HG03097 (cell line): ENCODE data around the gene RDH13.
"Not testable (repeated sequence)": the region's sequence is repeated elsewhere in the genome, so short reads cannot be mapped to it uniquely, and the experiment has no call there.

ENCODE experiments used
- ATAC-seq: cut with Tn5 transposase; IDR thresholded peaks from one replicate; pipeline ENCODE4 v1.9.1; 2021; ENCODE audit not compliant: unreplicated experiment, low FRiP score

Gene RDH13

GRCh38 chr19:55048446-55048845 is 14.5 kb downstream of the RDH13 start:
- no peak for ATAC-seq

DNA sequence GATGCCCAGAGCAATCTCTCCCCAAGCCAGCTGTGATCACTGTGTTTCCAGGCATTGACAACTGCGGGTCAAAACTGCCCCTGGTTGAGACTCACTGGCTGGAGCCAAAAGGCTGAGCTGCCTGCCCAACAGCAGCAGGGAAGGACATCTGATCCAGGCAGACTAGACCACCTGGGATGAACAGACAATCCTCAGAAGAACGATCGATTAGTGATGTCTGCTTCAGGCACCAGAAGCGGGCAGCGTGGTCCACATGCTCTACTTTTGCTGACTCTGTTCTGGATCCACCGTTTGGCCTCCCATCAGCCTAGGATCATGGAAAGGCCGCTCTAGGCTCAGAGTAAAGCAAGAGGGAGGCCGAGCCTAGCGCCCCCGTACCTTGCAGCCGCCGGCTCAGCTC is 15.0 kb downstream of the RDH13 start:
- ATAC-seq = no peak

DNA sequence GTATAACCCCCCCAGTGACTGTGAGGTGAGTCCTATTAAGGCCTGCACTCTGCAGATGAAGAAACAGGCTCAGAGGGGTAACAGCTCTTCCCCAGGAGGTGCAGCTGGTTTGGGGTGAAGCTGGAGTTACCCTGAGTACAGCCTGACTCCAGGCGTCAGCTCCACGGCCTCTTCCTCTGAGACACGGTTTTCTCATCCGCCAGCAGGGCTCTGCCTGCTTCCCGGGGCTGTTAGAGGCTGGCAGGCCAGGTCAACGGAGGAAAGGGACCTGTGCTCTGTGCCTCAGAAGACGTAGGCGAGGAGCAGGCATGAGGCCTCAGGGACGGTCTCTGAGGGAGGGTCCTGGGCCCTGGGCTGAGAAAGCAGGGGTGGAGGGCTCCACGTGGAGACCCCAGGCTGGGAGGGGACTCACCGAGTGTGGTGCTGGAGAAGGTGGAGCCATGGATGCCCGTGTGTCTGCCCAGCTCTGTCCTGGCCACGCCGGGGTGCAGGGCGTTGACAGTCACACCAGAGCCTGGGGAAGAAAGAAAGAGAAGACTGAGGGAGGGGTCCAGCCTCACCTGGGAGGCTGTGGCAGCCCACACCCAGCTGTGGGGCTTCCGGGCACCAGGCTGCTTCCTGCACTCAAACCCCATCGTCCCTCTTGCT is 15.8 kb downstream of the RDH13 start:
- no peak for ATAC-seq

GRCh38 chr19:55044771-55045716 is 17.9 kb downstream of the RDH13 start:
- no peak for ATAC-seq

GRCh38 chr19:55044286-55044685 is 18.7 kb downstream of the RDH13 start:
- no peak for ATAC-seq

DNA sequence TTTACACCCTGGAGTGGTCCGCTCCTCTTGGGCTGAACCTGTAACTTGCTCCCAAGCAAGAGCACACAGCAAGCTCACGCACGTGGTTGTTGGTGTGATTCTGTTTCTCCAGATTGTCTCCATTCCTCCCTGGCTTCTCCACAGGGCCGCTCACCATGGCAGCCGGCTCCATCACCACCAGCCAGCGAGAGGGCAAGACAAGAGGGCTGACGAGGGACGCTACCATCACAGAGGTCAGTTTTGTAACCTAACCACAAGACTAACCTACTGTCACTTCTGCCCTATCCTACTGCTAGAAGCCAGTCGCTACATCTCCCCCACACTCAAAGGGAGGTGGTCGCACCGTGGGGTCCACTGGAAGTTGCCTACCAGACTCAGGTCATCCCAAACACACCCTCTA is 20.3 kb downstream of the RDH13 start:
- ATAC-seq = no peak

GRCh38 chr19:55042344-55042678 is 20.6 kb downstream of the RDH13 start:
- ATAC-seq = no peak

DNA sequence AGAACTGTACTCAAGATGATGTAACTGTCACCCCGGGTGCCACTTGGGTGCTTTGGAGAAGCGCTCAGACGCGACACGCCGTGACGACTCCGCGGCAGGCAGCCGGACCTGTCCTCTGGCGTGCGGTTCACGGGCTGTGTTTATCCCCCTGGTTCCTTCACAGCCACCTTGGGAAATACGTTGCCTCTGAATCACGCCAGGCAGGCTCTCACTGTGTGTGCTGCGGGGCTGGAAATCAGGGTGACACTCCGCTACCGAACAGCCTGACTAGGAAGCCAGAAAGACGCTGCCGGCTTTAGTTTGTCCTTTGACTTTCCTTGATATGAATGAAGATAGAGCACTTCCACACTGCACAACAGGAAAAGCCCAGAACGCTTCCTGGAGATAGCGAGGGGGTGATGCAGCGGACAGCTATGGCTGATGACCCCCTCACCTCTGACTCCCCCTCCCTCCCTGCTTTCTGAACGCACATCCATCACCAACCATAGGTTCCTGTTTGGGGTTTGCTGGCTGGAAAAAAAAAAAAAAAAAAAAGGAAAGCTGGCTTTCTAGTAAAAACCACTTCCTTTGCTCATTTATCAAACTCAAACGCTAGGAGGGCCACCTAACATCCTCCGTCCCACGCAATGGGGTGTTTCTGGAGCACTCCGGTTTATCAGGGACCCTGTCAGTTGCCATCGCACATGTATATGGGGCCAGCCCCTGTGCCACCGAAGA is 21.2 kb downstream of the RDH13 start:
- ATAC-seq = no peak

GRCh38 chr19:55041244-55041626 is 21.7 kb downstream of the RDH13 start:
- no peak for ATAC-seq

GRCh38 chr19:55040654-55041053 is 22.3 kb downstream of the RDH13 start:
- ATAC-seq = not testable (repeated sequence)

DNA sequence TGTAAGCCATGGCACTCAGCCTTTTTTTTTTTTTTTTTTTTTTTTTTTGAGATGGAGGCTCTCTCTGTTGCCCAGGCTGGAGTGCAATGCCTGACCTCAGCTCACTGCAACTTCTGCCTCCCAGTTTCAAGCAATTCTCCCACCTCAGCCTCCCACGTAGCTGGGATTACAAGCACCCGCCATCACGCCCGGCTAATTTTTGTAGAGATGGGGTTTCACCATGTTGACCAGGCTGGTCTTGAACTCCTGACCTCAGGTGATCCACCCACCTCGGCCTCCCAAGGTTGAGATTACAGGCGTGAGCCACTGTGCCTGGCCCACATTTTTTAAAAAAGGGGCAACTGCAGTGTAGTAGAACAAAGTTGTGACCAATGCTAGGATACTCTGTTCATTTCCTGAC is 25.3 kb downstream of the RDH13 start:
- not testable (repeated sequence) for ATAC-seq

- no peak for ATAC-seq
These were observed 26.9 kb downstream of the RDH13 start for GRCh38 chr19:55036058-55036457.

- ATAC-seq = no peak
These were observed 28.2 kb downstream of the RDH13 start for GRCh38 chr19:55034751-55035150.

DNA sequence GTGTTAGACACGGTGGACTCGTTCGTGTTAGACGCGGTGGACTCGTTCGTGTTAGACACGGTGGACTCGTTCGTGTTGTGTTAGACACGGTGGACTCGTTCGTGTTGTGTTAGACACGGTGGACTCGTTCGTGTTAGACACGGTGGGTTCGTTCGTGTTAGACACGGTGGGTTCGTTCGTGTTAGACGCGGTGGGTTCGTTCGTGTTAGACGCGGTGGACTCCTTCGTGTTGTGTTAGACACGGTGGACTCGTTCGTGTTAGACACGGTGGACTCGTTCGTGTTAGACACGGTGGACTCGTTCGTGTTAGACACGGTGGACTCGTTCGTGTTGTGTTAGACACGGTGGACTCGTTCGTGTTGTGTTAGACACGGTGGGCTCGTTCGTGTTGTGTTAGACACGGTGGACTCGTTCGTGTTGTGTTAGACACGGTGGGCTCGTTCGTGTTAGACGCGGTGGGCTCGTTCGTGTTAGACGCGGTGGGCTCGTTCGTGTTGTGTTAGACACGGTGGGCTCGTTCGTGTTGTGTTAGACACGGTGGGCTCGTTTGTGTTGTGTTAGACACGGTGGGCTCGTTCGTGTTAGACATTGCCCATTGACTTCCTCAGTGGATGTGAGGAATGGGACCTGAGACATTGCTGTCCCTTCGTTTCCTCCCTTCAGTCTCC is 29.8 kb downstream of the RDH13 start:
- not testable (repeated sequence) for ATAC-seq

- no peak for ATAC-seq
These were observed 30.7 kb downstream of the RDH13 start for GRCh38 chr19:55032170-55032800.

DNA sequence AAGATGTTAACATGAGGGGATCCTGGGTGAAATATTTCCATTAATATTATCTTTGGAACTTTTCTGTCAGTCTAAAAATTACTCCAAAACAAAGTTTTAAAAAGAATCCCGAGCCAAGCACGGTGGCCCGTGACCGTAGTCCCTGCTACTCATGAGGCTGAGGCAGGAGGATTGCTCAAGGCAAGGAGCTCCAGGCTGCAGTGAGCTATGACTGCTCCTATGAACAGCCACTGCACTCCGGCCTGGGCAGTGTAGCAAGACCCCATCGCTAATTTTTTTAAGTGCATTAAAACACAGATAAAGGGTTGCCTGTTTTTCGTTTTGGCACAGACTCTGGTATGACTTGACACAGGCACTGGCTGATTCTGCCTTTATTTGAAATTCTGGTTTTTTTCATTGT is 31.8 kb downstream of the RDH13 start:
- no peak for ATAC-seq

DNA sequence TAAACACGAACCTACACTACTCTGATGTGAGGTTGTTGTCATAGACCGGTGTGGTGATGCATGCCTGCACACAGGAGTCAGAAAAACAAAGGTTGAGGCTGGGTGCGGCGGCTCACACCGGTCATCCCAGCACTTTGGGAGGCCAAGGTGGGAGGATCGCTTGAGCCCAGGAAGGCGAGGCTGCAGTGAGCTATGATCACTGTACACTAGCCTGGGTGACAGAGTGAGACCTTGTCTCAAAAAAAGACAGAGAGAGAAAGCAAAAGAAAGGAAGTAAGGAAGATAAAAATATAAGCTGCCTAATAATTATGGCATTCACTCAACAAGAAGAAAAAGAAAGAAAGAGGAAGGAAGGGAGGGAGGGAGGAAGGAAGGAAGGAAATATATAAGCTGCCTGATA is 34.2 kb downstream of the RDH13 start:
- ATAC-seq = no peak

DNA sequence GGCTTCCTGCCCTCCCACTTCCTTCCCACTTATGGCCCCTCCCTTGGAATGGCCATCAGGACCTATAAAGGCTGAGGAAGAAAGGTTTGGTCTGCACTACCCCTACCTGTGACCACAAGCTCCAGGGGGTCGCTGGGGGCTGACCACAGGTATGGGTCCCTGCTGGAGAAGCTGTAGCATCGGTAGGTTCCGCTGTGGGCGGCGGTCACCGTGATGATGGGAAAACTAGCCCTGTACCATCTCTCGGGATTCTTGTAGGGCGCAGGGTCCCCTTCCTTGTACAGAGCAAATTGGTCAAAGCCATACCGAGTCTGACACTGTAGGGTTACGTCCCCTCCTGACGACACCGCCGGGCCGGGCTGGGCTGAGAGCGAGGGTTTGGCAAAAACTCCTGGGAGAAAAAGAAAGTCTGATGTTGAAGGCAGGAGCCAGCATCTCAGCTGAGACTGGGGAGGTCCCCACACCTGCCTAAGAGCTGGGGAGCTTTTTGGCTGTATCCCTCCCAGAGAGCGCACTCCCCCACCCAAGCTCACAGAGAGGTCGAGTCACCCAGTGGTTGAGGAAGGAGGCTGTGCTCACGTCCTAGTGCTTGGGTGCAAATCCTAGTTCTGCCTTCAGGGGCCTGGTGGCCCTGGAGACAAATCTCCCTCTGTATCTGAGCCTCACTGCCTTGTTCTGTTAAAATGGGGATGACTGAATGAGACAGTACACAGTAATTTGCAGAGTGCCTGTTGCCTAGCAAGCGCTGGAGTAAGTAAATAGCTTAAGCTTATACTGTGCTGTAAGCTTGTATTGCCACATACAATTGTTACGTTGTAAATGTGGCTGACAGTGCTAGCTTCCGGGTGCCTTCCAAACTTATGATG is 35.2 kb downstream of the RDH13 start:
- no peak for ATAC-seq

- ATAC-seq = not testable (repeated sequence)
These were observed 35.8 kb downstream of the RDH13 start for GRCh38 chr19:55027140-55027471.

DNA sequence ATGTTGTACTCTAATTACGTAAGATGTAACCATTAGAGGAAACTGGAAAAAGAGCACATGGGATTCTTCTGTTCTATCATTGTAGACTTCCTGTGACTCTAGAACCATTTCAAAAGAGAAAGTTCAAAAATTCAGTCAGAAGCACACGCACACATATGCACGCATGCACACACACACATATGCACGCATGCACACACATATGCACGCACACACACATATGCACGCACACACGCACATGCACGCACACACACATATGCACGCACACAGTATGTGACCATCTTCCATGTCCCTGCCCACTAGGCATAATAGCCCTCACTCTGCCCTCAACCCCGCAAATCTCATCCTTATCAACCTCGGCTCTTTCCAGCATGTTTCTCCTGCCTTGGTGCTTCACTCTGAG is 38.8 kb downstream of the RDH13 start:
- ATAC-seq = no peak
